Progenitor cell of endocrine pancreas (in vitro differentiated cells): ENCODE measurements around the gene TBC1D32. TPM values are rescaled to one million over a fixed set of nuclear protein-coding genes. Genes with fewer than 3 reads are reported as not detected.

Source experiments
- DNase-seq: peaks from one replicate; pipeline ENCODE4 v3.0.0; 2021; ENCODE audit warnings: low spot score; ENCODE audit not compliant: unreplicated experiment
- H3K27ac Mint-ChIP-seq: 2 replicates; pipeline ENCODE4 v1.8.0; 2021; ENCODE audit warnings: mild to moderate bottlenecking, moderate library complexity, mixed read lengths
- H3K27me3 Mint-ChIP-seq: 2 replicates; pipeline ENCODE4 v1.8.0; 2021; ENCODE audit warnings: mixed read lengths
- H3K36me3 Mint-ChIP-seq: 2 replicates; pipeline ENCODE4 v1.8.0; 2022; ENCODE audit warnings: mixed read lengths; ENCODE audit not compliant: insufficient read depth
- H3K4me1 Mint-ChIP-seq: 2 replicates; pipeline ENCODE4 v1.8.0; 2021; ENCODE audit warnings: low read depth, mixed read lengths
- H3K4me3 Mint-ChIP-seq: 2 replicates; pipeline ENCODE4 v1.8.0; 2021; ENCODE audit warnings: low read depth, mild to moderate bottlenecking, moderate library complexity, mixed read lengths
- H3K9me3 Mint-ChIP-seq: 2 replicates; pipeline ENCODE4 v1.8.0; 2021; ENCODE audit warnings: low read depth, mixed read lengths
- CTCF ChIP-seq: fragments of 200-600 bp; sonication (generic); IDR thresholded peaks from one replicate; pipeline ENCODE4 v1.5.0; 2021; ENCODE audit warnings: antibody characterized with exemption, mild to moderate bottlenecking; ENCODE audit not compliant: unreplicated experiment
- total RNA-seq: library from RNA; stranded (reverse); gene quantifications from 2 replicates; pipeline ENCODE4 v1.2.1, GENCODE V29; 2021

TBC1D32 gene
- total RNA-seq, 1 donor from 2014 or later, result 15.4 TPM

DNA sequence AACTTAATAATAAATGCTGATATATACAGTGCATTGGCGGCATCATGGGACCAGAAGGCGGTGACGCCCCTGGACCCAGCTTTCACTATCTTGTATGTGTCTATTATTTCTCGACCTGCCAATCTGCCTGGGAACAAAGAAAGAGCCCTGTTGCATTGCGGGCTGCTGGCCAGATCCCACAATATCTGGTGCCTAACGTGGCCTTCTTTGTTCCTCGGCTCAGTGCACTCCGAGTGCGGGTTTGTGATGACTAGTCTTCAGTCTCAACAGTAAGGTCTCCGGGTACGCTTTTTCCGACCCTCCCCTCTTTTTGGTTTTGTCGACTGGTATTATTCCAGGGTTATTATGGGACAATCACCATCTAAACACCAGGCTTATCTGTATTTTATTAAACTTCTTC lies 291.5 kb downstream of the TBC1D32 start:
- peaks cover 2% of the 10 kb centered on the region for H3K36me3 Mint-ChIP-seq
- no peak for DNase-seq
- H3K9me3 Mint-ChIP-seq, result peaks cover 18% of the 10 kb centered on the region
- no peak for TF ChIP-seq CTCF
- H3K4me1 Mint-ChIP-seq, result peaks cover 21% of the 10 kb centered on the region
- no peak overlapping the region for H3K4me3 Mint-ChIP-seq
- no peaks in the 10 kb centered on the region for H3K27me3 Mint-ChIP-seq
- peak overlapping the region; percentile 49 for H3K27ac Mint-ChIP-seq

GRCh38 chr6:121040831-121041230 lies 293.4 kb downstream of the TBC1D32 start:
- H3K4me3 Mint-ChIP-seq, result no peak overlapping the region
- no peak for TF ChIP-seq CTCF
- no peak overlapping the region for H3K27ac Mint-ChIP-seq
- H3K36me3 Mint-ChIP-seq, result peaks cover 2% of the 10 kb centered on the region
- DNase-seq, result no peak
- peaks cover 21% of the 10 kb centered on the region for H3K4me1 Mint-ChIP-seq
- H3K9me3 Mint-ChIP-seq, result peaks cover 12% of the 10 kb centered on the region
- H3K27me3 Mint-ChIP-seq, result no peaks in the 10 kb centered on the region

DNA sequence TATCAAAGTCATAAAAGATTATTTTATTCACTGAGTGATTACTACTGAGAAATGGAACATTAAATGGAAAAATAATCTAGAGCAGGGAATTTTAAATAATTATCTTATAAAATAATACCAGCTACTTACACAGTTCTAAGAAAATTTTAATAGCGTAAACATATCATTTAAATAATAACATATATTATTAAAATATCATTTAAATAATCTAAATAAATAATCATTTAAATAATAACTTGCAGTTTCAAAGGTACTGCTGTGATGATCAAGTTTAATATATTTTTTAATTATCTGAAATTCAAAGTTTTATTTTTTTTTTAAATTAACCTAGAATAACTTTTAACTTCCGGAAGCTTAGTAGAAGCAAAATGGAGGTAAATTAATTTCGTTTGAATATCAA lies 301.2 kb downstream of the TBC1D32 start:
- Mint-ChIP-seq H3K4me1 (no peaks in the 10 kb centered on the region), H3K27ac (no peak overlapping the region), H3K4me3 (no peak overlapping the region), H3K27me3 (no peaks in the 10 kb centered on the region), H3K36me3 (no peaks in the 10 kb centered on the region), H3K9me3 (no peaks in the 10 kb centered on the region)
- no peak for DNase-seq
- TF ChIP-seq CTCF, result no peak

GRCh38 chr6:121032268-121033006 lies 301.8 kb downstream of the TBC1D32 start:
- Mint-ChIP-seq H3K36me3 (no peaks in the 10 kb centered on the region), H3K27ac (no peak overlapping the region)

More at GRCh38 chr6:121032268-121033006, 301.8 kb downstream of the TBC1D32 start:
- Mint-ChIP-seq H3K4me3 (no peak overlapping the region), H3K9me3 (no peaks in the 10 kb centered on the region), H3K27me3 (no peaks in the 10 kb centered on the region), H3K4me1 (no peaks in the 10 kb centered on the region)
- no peak for TF ChIP-seq CTCF
- DNase-seq, result no peak

Other genes with a start within 250 kb of the TBC1D32 start
- 34.1 and 43.0 TPM in 2 replicates for gene GJA1, start 101.2 kb upstream of the TBC1D32 start, total RNA-seq